SKM-1 treated with dmso at 0.1 percent for 144 hours (cell line): ENCODE data around the gene RFX7.
A peak's percentile ranks its signal among the peaks of the same experiment; 100 is the strongest.

Experiments
- DNase-seq: peaks from one replicate; lab custom pipeline; 2025; ENCODE audit not compliant: unreplicated experiment; lab: John Stamatoyannopoulos, UW

RFX7 gene

GRCh38 chr15:56148064-56148463, 95.6 kb downstream of the RFX7 start:
- no peak for DNase-seq

DNA sequence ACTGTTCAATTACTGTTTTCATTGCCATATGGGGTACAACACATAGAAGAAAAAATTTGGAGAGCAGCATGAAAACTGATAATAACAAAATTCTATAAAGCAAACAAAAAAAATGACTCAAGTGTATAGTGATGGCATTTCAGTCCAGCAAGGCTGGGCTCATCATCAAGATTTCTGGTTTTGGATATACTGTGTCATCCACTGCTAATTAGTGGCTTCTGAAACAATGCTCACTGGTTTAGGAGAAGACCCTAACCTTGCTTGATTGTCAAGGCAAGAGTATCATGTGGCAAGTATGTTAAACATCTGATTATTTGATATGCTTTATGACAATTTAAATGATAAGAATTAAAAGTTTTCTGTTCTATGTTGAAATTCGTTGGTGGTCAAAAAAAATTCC, 96.9 kb downstream of the RFX7 start:
- no peak for DNase-seq

DNA sequence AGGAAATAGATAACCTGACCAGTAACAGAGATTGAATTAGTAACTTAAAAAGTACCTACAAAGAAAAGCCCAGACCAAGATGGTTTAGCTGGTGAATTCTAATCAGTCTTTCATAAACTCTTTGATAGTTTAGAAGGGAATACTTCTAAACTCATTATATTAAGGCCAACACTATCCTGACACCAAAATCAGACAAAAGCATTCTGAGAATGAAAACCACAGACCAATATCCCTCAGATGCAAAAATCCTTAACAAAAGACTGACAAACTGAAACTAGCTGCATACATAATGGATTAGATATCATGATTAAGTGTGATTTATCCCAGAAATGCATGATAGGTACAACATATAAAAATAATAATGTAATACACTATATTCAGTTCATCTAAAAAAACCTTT, 115.6 kb downstream of the RFX7 start:
- DNase-seq = no peak

- DNase-seq = no peak
Measured at GRCh38 chr15:56126409-56126808, 117.3 kb downstream of the RFX7 start.

DNA sequence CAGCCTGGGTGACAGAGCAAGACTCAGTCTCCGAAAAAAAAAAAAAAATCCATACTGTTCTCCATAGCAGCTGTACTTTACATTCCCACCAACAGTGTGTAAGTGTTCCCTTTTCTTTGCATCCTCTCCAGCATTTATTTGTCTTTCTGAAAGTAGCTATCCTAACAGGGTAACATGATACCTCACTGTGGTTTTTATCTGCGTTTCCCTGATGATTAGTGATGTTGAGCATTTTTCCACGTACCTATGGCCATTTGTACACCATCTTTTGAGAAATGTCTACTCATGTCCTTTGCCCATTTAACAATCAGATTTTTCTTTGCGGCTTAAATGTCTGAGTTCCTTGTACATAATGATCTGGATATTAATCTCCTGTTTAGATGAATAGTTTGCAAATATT, 119.3 kb downstream of the RFX7 start:
- DNase-seq = no peak

GRCh38 chr15:56105855-56106254, 137.8 kb downstream of the RFX7 start:
- DNase-seq = no peak

DNA sequence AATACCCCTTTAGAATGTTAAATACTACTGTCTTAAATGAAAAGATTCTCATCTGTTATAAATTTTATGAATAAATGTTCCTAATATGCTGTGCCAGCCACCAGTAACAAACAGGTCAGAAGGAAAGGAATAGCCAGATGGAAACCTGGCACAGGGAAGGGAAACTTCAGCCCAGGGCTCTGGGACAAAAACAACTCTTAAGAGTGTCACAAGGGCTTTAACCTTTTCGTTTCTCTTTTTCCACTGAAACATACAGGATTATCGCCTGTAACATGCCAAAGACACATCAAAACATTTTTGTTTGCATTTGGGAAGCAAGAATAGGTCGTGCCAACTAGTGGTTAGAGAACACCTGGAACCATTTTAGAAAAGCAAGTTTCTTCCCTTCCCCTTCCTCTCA, 141.2 kb downstream of the RFX7 start:
- no peak for DNase-seq

DNA sequence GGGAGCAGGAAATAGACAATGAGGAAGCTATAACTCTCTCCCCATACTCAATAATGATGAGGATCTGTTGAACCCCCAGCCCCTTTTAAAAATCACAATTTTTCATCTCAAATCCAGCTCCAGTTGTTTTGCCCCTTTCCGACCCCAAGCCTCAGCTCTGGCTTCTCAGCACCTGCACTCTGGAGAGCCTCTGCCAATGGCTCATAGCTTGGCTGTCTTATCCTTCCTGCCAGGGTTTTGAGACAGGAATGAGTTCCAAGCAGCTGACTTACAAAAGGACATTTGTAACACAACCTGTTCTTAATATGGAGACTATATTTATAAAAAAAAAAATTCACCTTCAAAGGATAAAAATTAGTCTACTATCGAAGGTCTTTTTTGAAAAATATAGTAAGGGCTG, 144.4 kb downstream of the RFX7 start:
- DNase-seq = no peak

DNA sequence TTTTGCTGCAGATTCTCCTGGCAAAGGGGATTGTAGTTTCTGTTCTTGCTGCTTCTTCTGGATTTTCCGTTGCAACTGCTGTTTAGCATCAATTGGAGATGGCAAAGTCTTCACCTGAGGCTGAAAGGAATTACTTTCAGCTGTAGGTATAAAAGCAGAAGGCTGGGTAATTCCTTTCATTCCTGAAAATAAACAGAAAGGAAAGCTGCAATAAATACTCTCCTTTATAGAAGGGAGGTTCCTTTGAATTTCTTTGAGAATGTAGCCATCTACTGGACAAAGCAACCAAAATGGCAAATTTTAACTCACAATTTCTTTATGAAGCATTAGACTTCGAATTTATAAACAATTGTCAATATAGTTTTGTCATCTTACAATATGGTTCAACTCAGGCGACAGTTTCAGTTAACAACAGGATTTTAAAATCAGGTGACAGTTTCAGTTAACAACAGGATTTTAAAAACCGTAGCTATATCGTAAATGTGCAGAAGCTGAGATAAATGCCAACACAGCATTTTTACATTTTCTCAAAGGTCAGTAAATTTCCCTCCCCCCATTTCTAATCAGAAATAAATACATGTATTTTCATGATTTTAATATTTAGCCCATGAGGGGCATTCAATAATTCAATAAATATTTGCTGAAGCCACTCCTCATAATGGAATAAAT, 145.3 kb downstream of the RFX7 start:
- no peak for DNase-seq

GRCh38 chr15:56095406-56095805, 148.3 kb downstream of the RFX7 start:
- no peak for DNase-seq

GRCh38 chr15:56094171-56094570, 149.5 kb downstream of the RFX7 start:
- no peak for DNase-seq

DNA sequence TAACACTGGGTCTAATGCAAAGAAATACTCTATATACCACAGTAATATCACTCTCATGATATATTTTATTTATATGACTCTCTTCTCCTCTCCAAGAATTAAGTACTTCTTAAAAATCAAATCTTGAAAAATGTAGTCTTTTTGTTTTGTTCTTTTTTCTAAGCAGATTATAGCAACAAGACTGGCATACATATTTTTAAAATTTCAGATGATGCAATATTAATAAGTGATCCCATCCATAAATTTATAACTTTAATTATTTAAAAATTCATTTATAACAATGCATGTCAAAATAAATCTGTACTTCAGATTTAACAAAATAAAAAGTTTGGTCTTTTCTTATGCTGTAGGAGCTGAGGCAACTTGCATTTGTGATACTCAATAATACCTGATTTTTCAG, 155.3 kb downstream of the RFX7 start:
- no peak for DNase-seq

DNA sequence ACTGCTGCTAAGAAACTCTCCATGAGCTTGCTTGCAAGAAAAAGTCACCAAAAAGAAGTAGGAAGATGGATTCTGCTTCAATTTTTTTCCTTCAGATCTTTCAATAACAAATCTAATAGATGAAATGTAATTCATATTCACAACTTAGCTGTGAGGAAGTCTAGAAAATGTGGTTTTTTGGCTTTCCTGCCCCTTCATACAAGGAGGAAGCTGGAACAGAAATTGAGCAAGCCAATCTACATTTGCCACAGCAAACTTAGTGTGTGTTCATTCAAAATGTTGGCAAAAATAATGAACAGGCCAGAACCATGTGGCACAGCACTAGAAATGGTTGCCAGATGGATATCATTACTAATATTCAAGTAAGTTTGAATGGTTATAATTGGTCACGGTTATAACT, 157.1 kb downstream of the RFX7 start:
- peak; percentile 36 for DNase-seq

GRCh38 chr15:56082263-56082761, 161.4 kb downstream of the RFX7 start:
- DNase-seq = no peak

- no peak for DNase-seq
Measured at GRCh38 chr15:56077081-56077480, 166.6 kb downstream of the RFX7 start.

DNA sequence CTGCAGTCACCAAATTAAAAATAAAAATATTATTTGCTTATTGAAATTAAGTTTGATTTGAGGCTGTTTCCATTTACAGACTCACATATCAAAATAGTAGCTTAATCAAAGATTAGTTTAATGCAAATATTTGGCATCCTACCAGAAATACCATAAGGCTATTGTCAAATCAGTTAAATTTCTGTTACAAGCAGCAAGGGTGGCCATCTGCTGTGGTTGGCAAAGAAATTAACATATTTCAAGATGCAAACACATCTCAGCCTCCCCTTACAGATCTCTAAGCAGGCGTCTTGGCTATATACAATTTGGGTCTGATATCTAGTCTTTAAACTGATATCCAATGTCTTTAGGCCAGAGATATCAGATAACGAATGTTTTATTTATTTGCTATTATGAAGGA, 167.0 kb downstream of the RFX7 start:
- DNase-seq = no peak

DNA sequence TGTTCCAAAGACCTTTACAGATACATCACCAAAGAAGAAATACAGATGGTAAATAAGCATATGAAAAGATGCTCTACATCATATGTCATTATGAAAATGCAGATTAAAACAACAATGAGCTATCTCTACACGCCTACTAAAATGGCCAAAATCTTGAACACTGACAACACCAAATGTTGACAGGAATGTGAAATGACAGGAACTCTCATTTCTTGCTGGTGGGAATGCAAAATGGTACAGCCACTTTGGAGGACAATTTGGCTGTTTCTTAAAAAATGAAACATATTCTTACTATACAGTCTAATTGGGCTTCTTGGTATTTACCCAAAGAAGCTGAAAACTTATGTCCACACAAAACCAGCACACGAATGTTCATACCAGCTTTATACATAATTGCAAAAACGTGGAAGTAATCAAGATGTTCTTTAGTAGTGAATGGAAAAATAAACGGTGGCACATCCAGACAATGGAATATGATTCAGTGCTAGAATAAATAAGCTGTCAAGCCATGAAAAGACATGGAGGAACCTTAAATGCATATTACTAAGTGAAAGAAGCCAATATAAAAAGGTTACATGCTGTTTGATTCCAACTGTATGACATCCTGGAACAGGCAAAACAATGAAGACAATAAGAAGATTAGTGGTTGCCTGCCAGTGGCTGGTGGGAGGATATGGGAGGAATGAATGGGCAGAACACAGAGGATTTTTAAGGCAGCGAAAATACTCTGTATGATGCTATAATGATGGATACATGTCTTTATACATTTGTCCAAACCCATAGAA, 169.0 kb downstream of the RFX7 start:
- no peak for DNase-seq

GRCh38 chr15:56064152-56064551, 179.5 kb downstream of the RFX7 start:
- no peak for DNase-seq

DNA sequence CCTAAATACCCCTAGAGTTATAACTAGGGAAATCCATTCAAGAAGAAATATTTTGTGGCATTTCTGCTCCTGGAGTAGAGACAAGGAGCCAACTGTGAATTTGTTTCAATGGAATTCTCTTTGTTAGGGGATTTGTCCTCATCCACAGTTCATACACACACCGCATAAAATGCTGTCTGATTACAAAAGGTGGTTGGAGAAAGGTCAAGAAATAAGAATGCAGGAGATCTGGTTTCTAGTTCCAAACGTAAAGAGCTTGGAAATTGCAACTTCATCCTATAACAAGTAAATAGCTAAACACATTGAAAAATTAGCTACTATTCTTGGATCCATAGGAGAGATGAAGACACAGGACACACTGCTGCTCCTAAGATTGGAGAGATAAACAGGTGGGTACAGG, 184.0 kb downstream of the RFX7 start:
- DNase-seq = no peak

GRCh38 chr15:56058986-56059385, 184.7 kb downstream of the RFX7 start:
- DNase-seq = no peak

- no peak for DNase-seq
Measured at GRCh38 chr15:56056626-56057025, 187.1 kb downstream of the RFX7 start.

- no peak for DNase-seq
Measured at GRCh38 chr15:56053046-56053400, 190.7 kb downstream of the RFX7 start.
